ENCODE results near the gene OSBPL9.

The OSBPL9 gene

GRCh38 chr1:51740652-51741051 is 123.8 kb downstream of the OSBPL9 start:
- no peak for DNase-seq (ENCODE audit: low read depth)

- no peak for DNase-seq (ENCODE audit: low read depth)
Measured at GRCh38 chr1:51741121-51741681, 124.3 kb downstream of the OSBPL9 start.

- no peak for DNase-seq (ENCODE audit: low read depth)
Measured at GRCh38 chr1:51744506-51745303, 127.8 kb downstream of the OSBPL9 start.

GRCh38 chr1:51745304-51745570 is 128.3 kb downstream of the OSBPL9 start:
- no peak for DNase-seq (ENCODE audit: low read depth)

GRCh38 chr1:51749151-51749550 is 132.3 kb downstream of the OSBPL9 start:
- no peak for DNase-seq (ENCODE audit: low read depth)

GRCh38 chr1:51750218-51750617 is 133.3 kb downstream of the OSBPL9 start:
- no peak for DNase-seq (ENCODE audit: low read depth)

GRCh38 chr1:51750729-51751128 is 133.8 kb downstream of the OSBPL9 start:
- no peak for DNase-seq (ENCODE audit: low read depth)

GRCh38 chr1:51752073-51752948 is 135.4 kb downstream of the OSBPL9 start:
- DNase-seq (ENCODE audit: low read depth), result no peak

- no peak for DNase-seq (ENCODE audit: low read depth)
Measured at GRCh38 chr1:51753969-51754368, 137.1 kb downstream of the OSBPL9 start.

GRCh38 chr1:51754666-51755065 is 137.8 kb downstream of the OSBPL9 start:
- DNase-seq (ENCODE audit: low read depth), result no peak

GRCh38 chr1:51755437-51755836 is 138.5 kb downstream of the OSBPL9 start:
- DNase-seq (ENCODE audit: low read depth), result no peak

- no peak for DNase-seq (ENCODE audit: low read depth)
Measured at GRCh38 chr1:51756290-51756689, 139.4 kb downstream of the OSBPL9 start.

GRCh38 chr1:51758310-51758709 is 141.4 kb downstream of the OSBPL9 start:
- DNase-seq (ENCODE audit: low read depth), result no peak

GRCh38 chr1:51760872-51761271 is 144.0 kb downstream of the OSBPL9 start:
- DNase-seq (ENCODE audit: low read depth), result no peak

GRCh38 chr1:51761351-51761750 is 144.5 kb downstream of the OSBPL9 start:
- DNase-seq (ENCODE audit: low read depth), result no peak

GRCh38 chr1:51768971-51769588 is 152.2 kb downstream of the OSBPL9 start:
- DNase-seq (ENCODE audit: low read depth), result no peak

- DNase-seq (ENCODE audit: low read depth), result no peak
Measured at GRCh38 chr1:51776408-51776807, 159.5 kb downstream of the OSBPL9 start.

GRCh38 chr1:51780927-51781326 is 164.0 kb downstream of the OSBPL9 start:
- no peak for DNase-seq (ENCODE audit: low read depth)

GRCh38 chr1:51784997-51785421 is 168.1 kb downstream of the OSBPL9 start:
- no peak for DNase-seq (ENCODE audit: low read depth)

- no peak for DNase-seq (ENCODE audit: low read depth)
Measured at GRCh38 chr1:51788938-51789337, 172.0 kb downstream of the OSBPL9 start.

- DNase-seq (ENCODE audit: low read depth), result no peak
Measured at GRCh38 chr1:51789342-51789741, 172.4 kb downstream of the OSBPL9 start.

- no peak for DNase-seq (ENCODE audit: low read depth)
Measured at GRCh38 chr1:51790385-51790784, 173.5 kb downstream of the OSBPL9 start.

- no peak for DNase-seq (ENCODE audit: low read depth)
Measured at GRCh38 chr1:51791888-51792287, 175.0 kb downstream of the OSBPL9 start.
